HG03342 (cell line): Measurements from ENCODE around the gene TAOK3.

Experiments used
- ATAC-seq: cut with Tn5 transposase; IDR thresholded peaks from one replicate; pipeline ENCODE4 v1.9.1; 2021; ENCODE audit warnings: mild to moderate bottlenecking, moderate library complexity; ENCODE audit not compliant: unreplicated experiment

Gene TAOK3

DNA sequence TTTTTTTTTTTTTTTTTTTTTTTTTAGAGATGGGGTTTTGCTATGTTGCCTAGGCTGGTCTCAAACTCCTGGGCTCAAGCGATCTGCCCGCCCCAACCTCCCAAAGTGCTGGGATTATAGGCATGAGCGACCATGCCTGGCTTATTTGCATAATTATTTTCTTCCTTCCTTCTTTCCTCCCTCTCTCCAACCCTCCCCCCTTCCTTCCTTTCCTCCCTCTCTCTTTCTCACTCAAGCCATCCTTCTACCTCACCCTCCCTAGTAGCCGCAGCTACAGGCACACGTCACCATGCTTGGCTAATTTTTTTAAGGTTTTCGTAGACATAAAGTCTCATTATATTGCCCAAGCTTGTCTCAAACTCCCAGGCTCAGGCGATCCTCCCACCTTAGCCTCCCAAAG, 152.9 kb downstream of the TAOK3 start:
- ATAC-seq, result no peak

DNA sequence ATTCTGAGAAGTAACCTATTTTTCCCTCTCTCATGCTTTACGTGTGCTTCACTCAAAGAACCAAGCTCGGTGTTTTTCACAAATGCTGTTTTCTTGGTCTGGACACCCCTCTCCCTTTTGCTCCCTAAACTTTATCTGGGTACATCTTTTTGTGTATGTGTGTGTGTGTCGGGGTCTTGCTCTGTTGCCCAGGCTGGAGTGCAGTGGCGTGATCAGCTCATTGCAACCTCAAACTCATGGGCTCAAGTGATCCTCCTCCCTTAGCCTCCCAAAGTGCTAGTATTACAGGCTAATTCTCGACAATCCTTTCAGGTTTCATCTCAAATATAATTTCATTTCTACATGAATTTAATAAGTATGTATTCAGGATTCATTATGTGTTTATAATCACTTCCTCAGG, 153.6 kb downstream of the TAOK3 start:
- no peak for ATAC-seq

DNA sequence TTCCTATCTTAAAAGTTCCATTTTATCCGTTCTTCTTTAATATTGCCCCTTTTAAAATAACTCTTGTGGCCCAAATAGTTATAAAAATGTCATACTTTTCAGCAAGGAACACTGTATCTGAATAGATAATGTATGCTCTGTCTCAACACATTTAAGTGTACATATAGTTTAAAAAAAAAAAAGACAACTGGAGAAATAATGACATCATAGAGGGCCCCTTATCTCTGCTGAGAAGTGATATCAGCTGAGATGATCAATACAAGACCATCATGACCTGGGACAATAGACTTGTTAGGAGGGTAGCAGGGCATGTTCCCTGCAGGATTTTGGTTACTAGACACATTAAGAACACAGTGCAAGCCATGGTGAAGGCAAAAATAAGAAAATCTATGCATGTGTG, 159.3 kb downstream of the TAOK3 start:
- ATAC-seq, result no peak

DNA sequence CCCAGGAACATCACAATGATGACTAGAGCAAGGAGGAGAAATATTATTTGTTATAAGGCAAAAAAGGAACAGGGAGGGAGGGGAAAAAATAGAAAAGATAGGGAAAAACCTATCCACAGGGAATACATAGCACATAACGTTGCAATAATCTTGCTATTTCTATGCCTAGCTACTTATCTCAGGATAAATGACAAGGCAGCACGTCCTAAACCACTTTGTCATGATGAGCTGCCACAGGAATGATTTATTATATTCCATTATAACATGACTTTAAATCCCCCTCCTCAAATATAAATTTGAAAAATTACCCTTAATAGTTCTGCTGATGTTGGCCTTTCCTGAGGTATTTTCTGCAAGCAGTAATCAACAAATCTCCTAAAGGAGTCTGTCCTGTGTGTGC, 160.1 kb downstream of the TAOK3 start:
- ATAC-seq, result no peak

DNA sequence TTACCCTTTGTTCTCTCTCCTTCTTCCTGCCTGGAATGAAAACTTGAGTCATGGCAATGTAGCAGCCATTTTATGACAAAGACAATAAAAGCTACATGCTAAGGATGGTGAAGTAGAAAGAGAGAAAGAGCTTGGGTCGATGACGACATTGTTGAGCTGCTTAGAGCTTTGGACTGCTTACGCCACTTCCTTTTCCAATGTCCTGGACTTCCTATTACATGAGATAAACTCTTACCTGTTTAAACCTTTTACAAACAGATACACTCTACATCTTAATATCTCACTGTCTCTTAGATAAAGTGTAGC, 166.6 kb downstream of the TAOK3 start:
- ATAC-seq, result no peak

DNA sequence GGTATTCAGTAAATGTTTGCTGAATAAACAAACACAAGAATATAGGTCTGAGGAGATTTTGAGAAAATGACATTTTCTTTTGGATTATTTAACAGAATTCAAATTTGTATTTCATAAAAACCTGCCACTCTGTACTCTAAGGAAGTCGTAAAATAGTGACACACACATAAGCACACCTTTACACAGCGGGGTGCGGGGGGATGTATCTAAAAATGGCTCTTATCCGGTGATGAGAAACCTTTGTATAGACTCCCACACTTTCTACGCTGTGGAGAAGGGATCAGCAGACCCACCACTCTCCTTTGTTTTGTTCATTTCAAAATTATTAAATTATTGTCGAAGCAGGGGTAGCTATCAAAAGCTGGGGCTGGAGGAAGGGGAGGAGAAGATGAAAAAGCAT, 178.7 kb downstream of the TAOK3 start:
- no peak for ATAC-seq

DNA sequence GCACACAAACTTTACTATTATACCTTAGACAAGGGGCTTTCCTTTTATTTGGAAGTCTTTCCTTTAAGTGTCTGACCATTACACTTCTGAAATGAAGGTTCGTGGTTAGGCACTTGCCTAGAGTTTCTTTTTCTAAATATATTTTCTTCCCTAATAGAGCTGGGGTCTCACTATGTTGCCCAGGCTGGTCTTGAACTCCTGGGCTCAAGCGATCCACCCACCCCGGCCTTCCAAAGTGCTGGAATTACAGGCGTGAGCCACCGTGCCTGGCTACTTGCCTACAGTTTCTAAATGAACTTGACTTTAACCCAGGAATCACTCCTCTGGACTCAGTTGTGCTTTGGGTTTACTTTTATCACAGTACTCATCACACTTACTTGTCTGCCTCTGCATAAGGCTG, 179.2 kb downstream of the TAOK3 start:
- ATAC-seq, result no peak

DNA sequence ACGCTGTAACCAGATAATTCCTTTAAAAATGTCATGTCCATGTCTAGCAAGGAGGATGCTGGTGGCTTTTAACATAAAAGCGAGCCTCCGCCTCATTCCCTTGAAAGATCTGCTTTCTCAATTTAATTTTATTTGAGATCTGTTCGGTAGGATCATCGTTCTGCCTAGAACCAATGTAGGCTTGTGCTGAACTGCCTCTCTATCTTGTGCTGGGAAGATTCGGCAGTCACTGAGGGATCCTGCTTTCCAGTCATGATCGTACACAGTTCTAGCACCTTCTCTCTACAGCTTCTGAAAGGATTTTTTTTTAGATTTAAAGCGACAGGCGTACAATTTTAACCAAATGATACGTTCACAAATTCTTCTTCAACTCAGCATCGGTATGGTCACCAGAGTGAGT, 182.4 kb downstream of the TAOK3 start:
- ATAC-seq, result no peak

DNA sequence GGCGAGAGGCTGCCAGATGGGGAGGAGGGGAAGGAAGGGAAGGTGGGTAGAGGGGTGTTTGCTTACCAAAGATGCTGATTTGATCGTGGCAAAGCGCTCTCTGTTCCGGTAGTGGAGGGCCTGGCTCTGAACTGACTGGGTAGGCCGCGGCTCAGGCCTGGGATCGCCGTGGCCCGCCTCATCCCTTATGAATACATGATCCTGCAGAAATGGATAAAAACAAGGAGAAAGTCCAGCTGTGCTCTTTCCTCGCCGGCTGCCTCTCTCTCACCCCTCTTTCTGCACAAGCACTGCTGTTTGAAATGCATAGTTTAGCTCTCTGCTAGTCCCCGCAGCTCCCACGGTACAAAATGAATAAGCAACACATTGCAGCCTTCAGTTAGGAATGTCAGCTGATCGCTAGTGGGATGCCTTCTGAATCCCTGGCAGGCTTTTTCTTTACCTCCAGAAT, 182.9 kb downstream of the TAOK3 start:
- no peak for ATAC-seq

DNA sequence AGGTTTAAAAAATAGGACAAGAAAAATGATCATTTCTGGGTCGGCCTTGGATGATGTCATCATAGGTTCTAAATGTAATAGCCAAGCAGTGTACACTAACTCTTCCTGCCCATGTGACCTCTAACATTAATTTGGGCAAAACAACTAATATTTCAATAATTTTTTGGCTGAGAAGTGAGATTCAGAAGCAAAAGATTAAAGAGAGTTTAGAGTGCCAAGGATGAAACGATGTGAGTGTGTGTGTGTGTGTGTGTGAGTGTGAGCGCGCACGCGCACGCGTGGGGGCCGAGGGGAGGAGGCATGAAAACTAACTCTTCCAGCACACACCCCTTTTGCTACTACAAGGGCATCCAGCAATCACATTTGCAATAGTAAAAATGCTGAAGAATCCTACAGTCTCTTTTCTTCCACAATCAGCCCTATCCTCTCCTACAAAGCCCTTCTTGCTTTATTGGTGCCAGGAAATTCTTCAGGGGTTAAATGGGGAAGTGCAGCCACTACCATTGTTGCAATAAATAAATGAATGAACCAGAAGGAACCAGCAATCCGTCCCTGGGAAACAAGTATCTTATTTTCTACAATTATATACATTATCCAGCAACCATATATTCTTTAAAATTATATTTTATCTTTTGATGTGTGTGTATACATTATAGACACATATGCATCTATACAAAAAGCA, 183.9 kb downstream of the TAOK3 start:
- no peak for ATAC-seq

DNA sequence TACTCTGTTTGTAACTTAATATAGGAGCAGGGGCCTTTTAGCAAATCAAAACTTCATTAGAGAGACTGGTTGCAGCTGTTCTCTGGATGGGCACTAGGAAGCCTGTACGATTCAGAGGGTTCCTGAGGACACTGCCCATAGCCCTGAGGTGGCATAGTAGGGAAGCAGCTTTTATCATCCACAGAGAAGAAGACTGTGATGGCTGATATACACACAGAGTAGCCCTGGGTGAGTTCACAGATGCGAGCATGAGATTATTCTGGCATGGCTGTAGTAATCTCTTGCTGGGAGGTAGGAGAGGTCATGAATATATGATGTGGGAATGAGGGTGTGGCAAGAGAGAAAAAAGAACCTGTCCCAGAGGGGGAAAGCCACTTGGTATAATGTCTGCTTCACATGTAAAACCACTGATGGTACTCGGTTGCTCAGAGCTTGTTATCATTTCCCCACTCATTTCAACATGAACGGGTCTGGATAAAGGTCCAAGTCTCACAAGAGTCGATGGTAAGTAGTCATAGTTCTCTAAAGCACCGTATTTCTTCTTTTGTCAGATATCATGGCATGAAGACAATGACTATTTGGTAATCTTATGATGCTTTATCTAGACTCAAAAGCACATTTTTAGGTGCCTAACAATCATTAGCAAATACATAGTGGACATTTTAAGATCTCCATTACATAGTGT, 184.8 kb downstream of the TAOK3 start:
- ATAC-seq, result no peak

DNA sequence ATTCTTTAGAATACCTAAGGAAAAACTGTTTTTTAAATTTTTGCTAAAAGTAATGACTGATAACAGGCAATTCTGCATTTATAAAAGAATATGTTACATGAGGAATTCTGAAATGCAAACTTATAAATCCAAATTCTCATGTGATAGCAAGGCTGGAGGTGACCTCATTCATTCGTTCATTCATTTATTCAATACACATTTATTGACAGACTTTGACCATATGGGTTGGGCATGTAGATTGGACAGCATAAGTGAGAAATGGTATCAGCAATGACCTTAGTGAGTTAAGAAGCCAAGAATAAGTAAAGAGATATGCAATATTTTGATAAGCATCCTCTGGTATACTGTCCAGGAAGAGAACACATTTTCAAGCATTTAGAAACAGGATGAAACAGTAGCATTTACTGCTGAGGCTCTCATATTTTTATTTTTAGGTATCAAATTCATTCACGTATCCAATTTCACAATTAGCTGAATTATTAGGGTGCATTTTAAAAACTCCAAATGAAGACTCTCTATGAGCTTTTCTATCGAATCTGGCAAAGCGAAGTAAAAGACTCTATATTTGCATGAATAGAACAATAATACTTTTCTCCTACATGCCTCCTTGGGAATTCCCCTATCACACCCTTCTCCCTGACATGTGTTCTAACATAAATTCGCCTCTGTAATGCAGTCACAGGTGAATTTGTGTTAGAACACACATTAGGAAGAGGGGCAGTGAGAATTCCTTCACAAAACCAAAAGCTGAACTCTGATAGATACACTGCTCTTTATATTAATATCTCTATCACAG, 186.9 kb downstream of the TAOK3 start:
- no peak for ATAC-seq

DNA sequence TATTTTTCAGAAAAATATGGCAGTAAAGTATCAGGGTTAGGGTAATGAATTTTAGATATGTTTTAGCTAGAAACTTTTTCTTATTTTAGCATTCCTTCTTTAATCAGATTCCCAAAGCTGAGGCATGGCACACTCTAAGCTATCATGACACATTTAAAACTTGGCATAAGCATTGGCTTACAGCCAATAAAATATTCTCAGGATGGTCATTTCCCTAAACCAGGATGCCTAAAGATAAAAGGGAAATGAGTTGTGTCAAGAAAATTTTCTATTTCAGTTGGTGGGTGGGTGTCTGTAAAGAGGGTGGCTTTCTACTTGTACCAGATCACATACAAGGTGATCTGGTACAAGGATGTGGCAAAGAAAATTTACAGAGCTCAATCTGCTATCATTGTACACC, 189.0 kb downstream of the TAOK3 start:
- ATAC-seq, result no peak

DNA sequence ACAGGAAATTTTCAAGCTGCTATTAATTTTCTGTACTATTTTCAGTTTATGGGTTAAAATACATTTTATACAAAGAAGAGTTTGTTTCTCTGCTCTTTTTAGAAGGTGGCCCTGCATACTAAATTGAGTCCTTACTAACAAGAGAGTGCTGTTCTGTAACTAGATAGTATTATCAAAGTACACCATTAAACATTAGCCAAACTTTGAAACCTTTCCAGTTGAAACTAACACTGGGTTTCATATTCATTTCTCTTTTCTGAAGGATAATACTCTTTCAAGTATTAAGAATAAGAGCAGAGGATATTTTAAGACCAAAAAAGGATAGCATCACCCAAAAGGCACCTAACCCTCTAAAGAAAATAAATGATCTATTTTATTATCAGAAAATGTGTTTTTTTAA, 189.6 kb downstream of the TAOK3 start:
- peak; percentile 43 for ATAC-seq

DNA sequence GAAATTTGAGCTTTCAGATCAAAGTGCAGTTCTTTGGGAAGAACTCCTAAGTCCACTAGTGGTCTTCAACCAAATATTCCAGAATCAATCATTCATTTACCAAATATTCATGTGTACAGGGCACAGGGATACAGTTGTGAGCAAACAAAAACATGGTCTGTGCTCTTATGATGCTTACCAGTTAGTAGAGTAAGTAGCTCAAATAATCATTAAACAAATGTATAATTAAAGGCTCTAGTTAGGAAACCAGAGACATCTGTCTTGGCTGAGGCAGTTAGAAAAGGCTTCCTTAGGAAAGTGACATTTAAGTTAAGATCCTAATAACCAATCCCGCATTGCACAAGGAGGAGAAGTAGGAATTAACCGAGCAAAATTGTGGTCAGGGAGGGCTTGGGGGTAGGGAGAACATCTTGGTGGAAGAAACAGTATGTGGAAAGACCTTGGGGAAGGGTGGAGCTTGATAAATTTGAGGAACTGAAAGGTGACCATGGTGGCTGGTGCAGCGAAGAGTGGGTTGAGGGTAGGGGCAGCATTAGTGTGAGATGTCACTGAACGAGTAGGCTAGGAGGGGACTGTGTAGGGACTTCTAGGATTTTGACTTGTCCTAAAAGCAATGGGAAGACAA, 196.8 kb downstream of the TAOK3 start:
- peak; percentile 88 for ATAC-seq

DNA sequence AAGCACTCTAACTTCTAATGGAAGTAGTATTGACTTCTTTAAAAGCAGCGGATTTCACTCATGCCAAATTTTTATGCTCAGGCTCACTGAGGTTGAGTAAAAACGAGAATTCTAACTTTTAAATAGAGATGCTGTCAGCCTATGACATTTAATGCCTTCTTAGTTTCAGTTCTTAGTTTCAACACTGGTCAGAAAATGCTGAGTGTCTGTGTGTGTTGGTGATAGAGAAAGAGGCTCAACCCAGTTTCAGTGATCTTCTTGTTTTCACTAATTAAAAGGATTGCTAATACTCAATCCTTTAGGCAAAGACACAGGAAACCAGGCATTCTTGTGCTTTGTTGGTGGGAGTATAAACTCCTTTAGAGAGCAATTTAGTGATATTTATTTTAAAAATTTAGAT, 205.8 kb downstream of the TAOK3 start:
- ATAC-seq, result peak; percentile 97

DNA sequence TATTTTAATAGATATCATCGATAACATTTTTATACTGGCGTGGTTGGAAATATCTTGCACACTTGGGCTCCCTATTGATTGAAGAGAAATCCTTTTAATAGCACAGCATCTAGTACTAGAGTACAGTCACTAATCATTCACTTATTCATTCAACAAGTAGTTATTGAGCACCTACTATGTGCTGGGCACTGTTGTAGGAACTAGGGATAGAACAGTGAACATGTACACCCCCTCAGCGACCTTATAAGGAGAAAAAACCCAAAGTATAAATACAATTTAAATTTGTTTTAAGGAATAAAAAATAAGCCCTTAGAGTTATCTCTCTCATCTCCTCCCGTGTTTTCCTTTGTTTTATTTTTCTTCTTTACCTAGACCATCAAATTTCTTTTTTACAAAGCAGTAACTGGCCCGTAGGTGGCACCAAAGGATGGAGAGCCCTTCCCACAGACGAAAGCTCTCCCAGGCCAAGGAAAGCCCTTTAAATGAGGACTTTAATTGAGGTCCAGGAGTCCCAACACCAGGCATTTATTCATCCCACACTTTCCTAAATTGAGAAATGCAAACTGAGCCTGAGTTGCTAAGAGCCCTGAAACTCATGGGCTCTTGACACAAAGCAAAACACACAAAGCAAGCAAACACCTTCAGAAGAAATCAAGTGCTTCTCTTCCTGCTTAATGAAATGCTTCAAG, 207.8 kb downstream of the TAOK3 start:
- no peak for ATAC-seq

DNA sequence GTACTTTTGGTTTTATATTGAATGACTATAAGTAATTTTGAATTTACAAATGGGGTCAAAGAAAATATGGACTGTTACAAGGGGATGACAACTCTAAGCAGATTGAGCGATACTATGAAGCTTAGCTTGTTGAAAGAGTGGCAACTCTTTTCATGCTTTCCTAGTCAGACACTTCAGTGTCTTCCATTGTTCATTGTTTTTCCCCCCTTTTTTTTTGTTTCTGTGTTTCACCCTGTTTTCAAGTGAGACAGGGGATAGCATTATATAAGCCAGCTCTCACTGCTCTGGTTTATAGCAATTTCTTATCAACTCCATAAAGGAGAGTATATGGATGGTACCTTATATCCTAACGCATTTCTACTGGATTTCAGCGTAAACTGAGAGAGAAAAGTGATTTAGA, 212.2 kb downstream of the TAOK3 start:
- no peak for ATAC-seq

DNA sequence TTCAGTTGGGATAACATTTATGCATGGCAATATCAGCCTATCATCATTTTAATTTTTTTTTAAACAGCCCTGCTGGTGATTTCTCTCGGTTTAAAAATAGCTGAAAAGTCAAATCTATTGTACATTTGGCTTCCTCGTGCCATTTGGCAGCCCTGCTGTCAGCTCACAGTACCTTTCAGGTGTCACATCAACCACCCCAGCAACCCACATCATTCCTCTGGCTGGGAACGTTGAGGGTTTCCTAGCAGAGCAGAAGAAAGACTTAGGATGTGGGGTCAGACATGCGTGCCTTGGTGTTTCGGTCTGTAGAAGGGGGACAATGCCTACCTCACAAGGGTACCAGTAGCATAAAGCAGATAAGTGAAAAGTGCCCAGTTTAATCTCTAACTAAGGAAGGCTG, 221.0 kb downstream of the TAOK3 start:
- ATAC-seq, result no peak

DNA sequence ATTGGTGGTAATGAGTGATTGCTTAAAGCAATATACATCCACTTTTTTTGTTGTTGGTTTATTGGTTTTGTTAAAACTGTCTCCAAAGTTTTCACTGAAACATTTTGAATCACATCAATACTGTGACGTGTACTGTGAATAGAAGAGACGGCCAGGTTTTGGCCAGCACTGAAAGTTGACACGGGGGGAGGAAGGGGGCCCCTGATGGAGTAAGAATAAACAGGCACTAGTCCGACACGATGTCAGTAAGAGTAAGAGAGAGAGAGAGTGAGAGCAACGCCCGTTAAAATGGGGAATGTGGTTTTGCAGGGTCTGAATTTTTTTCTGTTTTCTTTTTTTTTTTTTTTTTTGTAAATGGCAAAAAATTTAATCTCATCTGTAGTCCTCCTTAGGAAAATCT, 222.1 kb downstream of the TAOK3 start:
- no peak for ATAC-seq

DNA sequence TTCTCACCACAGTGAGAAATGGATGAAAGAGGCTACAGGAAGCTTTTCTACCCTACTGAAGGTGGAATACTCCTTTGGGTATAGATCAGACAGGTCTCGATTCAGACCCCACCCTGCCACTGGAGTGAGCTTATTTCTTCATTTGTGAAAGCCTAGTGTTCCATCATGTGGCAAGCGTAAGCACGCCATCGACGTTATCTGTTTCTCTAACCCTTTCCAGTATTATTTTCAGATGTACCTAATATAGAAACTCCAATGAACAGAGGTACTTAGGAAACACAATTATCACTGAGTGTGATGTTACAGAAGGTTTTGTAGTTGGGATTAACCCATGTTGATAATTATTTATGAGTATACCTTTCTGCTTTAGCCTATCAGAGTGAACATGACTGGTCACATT, 224.4 kb downstream of the TAOK3 start:
- ATAC-seq, result no peak
